Measurements from ENCODE around the gene SIRPB2. TPM values are rescaled to one million over a fixed set of nuclear protein-coding genes. Genes with fewer than 3 reads are reported as not detected.

SIRPB2 gene
- total RNA-seq, 1 experiment from 2014 or later, result not detected

- no peak for DNase-seq (ENCODE audit: low read depth, low spot score)
- in situ Hi-C loops (cut with HindIII; ENCODE audit: low pct_unique_long_range_greater_than_20kb, low sequenced_read_pairs), result loop anchor here (25.0 kb wide), 1 partner anchor 123 kb away; no protein-coding TSS in a partner anchor
Observed at GRCh38 chr20:1435337-1435699, 55.9 kb downstream of the SIRPB2 start.

DNA sequence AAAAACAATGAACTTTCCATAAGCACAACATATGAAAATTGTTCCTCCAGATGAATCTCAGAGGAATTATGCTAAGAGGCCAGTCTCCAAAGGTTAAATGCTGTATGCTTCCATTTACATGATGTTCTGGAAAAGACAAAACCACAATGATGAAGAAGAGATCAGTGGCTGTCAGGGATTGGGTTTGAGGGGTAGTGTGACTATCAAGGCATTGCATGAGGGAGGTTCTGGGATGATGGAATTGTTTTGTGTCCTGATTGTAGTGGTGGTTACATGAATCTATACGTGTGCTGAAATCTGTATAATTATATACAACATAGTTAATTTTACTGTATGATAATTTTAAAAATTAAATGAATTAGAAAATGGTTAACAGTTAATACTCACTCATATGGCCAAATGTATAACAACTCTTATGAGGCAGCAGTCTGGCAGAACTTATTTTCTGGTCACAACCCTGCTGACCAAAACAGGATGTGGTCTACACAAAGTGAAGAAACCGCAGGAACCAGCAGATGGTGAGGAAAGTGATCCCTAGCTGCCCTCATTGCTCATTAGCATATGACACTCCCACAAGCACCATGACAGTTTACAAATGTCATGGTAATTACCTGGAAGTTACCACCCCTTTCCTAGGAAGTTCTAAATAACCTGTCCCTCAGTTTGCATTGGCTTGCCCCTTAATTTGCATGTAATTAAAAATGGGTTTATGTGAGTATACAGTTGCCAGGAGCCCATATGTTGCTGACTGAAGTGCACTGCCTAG lies 56.5 kb downstream of the SIRPB2 start:
- in situ Hi-C loops (cut with HindIII; ENCODE audit: low pct_unique_long_range_greater_than_20kb, low sequenced_read_pairs), result loop anchor here (25.0 kb wide), 1 partner anchor 122 kb away; no protein-coding TSS in a partner anchor
- DNase-seq (ENCODE audit: low read depth, low spot score), result peak; percentile 95

GRCh38 chr20:1431158-1431557 lies 60.1 kb downstream of the SIRPB2 start:
- in situ Hi-C loops (cut with HindIII; ENCODE audit: low pct_unique_long_range_greater_than_20kb, low sequenced_read_pairs), result loop anchor here (25.0 kb wide), 1 partner anchor 119 kb away; no protein-coding TSS in a partner anchor

GRCh38 chr20:1430004-1430451 lies 61.2 kb downstream of the SIRPB2 start:
- in situ Hi-C loops (cut with HindIII; ENCODE audit: low pct_unique_long_range_greater_than_20kb, low sequenced_read_pairs), result loop anchor here (25.0 kb wide), 1 partner anchor 118 kb away; no protein-coding TSS in a partner anchor

More at GRCh38 chr20:1431158-1431557, 60.1 kb downstream of the SIRPB2 start:
- no peak for DNase-seq (ENCODE audit: low read depth, low spot score)

DNA sequence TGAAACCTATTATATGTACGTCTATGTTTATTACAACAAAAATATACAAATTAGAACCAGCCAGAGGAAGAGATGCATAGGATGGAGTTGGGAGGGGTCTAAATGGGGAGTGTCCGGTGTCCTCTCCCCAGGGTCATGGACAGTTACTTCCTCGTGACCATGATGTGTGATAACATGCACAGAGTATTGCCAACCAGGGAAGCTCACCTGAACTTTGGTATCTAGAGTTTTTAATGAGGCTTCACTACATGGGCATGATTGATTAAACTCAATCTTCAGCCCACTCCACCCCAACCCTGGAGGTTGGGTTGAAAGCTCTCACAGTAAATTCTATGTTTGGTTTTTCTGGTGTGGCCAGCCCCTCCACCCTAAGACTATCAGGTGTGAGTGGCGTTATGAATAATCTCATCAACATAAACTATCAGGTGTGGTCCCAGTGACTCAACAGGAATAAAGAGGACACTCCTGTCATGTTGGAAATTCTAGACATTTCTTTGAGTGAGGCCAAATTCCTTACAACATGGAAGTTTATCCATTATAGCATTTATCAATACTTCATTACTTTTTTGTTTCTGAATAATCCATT lies 62.0 kb downstream of the SIRPB2 start:
- no peak for DNase-seq (ENCODE audit: low read depth, low spot score)
- in situ Hi-C loops (cut with HindIII; ENCODE audit: low pct_unique_long_range_greater_than_20kb, low sequenced_read_pairs), result loop anchor here (25.0 kb wide), 1 partner anchor 117 kb away; no protein-coding TSS in a partner anchor

More at GRCh38 chr20:1430004-1430451, 61.2 kb downstream of the SIRPB2 start:
- peak; percentile 79 for DNase-seq (ENCODE audit: low read depth, low spot score)

DNA sequence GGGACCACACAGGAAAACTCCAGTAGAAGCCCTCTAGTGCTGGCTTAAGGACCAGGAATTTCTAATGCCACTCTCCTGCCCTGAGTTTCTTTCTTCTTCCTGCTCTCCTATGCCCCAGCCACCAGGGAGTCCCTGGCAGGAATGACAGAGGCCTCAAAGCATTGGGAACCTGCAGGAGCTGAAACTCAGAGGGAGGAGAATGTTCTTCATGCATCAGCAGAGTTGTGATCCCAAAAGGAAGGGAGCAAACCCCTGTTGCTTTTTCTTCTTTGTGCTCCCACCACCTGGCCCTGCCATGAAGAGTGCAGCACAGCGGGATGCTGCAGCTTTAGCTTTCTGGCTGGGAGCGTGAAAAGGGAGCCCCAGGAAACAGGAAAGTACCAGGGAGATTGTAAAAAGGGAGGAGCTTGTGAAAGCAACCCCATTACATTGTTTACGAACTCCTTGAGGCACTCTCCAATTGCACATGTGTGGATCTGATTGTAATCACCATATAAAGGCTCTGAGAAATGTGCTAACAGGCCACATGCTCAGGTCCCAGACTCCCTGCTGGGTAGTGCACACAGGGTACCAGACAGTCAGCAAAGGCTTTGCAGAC lies 63.7 kb downstream of the SIRPB2 start:
- in situ Hi-C loops (cut with HindIII; ENCODE audit: low pct_unique_long_range_greater_than_20kb, low sequenced_read_pairs), result loop anchor here (25.0 kb wide), 1 partner anchor 115 kb away; no protein-coding TSS in a partner anchor
- DNase-seq (ENCODE audit: low read depth, low spot score), result peak; percentile 45

DNA sequence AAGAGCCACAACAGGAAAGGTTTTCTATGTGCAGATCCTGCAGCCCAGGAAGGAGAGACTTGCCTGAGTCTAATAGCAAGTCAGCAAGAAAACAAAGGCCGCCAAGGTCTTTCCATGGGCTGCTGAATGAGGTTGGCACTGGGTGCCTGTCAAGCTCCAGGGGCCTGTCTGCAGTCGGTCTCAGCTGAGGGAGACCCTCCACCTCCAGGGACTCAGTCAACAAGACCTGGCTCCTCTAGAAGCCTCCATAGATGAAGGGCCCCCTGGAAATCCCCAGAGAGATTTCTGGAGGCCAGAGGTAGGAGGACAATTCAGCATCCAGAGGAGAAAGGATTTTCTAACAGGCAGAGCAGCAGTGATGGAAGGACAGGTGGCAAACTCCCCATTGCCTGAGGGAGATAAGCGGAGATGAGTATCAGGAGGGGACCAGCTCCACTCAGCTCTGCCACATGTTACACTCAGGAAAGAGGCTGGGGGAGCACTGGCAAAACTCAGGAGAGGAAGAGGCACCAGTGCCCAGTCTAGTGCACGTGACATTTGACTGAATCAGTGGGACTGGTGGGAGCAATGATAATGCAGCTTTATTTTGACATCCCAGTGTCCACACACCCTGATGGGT lies 64.9 kb downstream of the SIRPB2 start:
- no peak for DNase-seq (ENCODE audit: low read depth, low spot score)
- in situ Hi-C loops (cut with HindIII; ENCODE audit: low pct_unique_long_range_greater_than_20kb, low sequenced_read_pairs), result loop anchor here (25.0 kb wide), 1 partner anchor 114 kb away; no protein-coding TSS in a partner anchor

Small RNA genes within 50 kb of the gene (small RNA-seq; reads per million reads assigned to genes)
- gene RNU6-917P, result 0 reads per million in 2 experiments

Other genes starting within 250 kb of the SIRPB2 start
- gene SNPH, start 225.1 kb downstream of the SIRPB2 start, total RNA-seq (2014; rRNA removed; shearing (Covaris generic)), result 9.4 and 10.7 TPM in 2 replicates
- gene SDCBP2, start 162.3 kb downstream of the SIRPB2 start, total RNA-seq (2014; rRNA removed; shearing (Covaris generic)), result 0.32 and 0.50 TPM in 2 replicates
- gene FKBP1A, start 98.4 kb downstream of the SIRPB2 start, total RNA-seq (2014; rRNA removed; shearing (Covaris generic)), result 219 and 227 TPM in 2 replicates
- 31.1 and 33.3 TPM in 2 replicates for gene NSFL1C, start 24.6 kb downstream of the SIRPB2 start, total RNA-seq (2014; rRNA removed; shearing (Covaris generic))
- gene SIRPD, start 66.3 kb upstream of the SIRPB2 start, total RNA-seq (2014; rRNA removed; shearing (Covaris generic)), result not detected in 2 replicates
- gene SIRPB1, start 128.6 kb upstream of the SIRPB2 start, total RNA-seq (2014; rRNA removed; shearing (Covaris generic)), result 0.98 and 1.8 TPM in 2 replicates
- not detected in 2 replicates for gene SIRPG, start 166.4 kb upstream of the SIRPB2 start, total RNA-seq (2014; rRNA removed; shearing (Covaris generic))